GM12864 (cell line): ENCODE data around the gene DSCAM.

Experiments
- DNase-seq: peaks from one replicate; pipeline ENCODE4 v3.0.0-alpha.2; 2011; ENCODE audit warnings: low read depth
- H3K4me3 ChIP-seq: 2 replicates; pipeline ENCODE4 v1.5.1; 2011; ENCODE audit warnings: mild to moderate bottlenecking, low read depth, low read length, control low read depth
- CTCF ChIP-seq: IDR thresholded peaks from 2 replicates; pipeline ENCODE4 v1.5.1; 2011; ENCODE audit warnings: low read depth, mild to moderate bottlenecking, moderate library complexity, low read length, control low read depth, inconsistent platforms; ENCODE audit errors: missing control alignments

Gene DSCAM

GRCh38 chr21:40704141-40704540 lies 142.8 kb downstream of the DSCAM start:
- DNase-seq = no peak

GRCh38 chr21:40699366-40699765 lies 147.6 kb downstream of the DSCAM start:
- H3K4me3 ChIP-seq = no peak overlapping the region
- no peak for TF ChIP-seq CTCF
- no peak for DNase-seq

More at GRCh38 chr21:40704141-40704540, 142.8 kb downstream of the DSCAM start:
- no peak overlapping the region for H3K4me3 ChIP-seq
- no peak for TF ChIP-seq CTCF

- no peak overlapping the region for H3K4me3 ChIP-seq
- TF ChIP-seq CTCF = no peak
- DNase-seq = no peak
These were observed 150.7 kb downstream of the DSCAM start for GRCh38 chr21:40696246-40696645.

GRCh38 chr21:40689840-40690360 lies 157.1 kb downstream of the DSCAM start:
- no peak for TF ChIP-seq CTCF
- DNase-seq = no peak
- H3K4me3 ChIP-seq = no peak overlapping the region

- no peak overlapping the region for H3K4me3 ChIP-seq
- DNase-seq = no peak
- TF ChIP-seq CTCF = no peak
These were observed 157.7 kb downstream of the DSCAM start for GRCh38 chr21:40689217-40689616.

GRCh38 chr21:40688106-40688864 lies 158.7 kb downstream of the DSCAM start:
- no peak for TF ChIP-seq CTCF
- no peak for DNase-seq
- H3K4me3 ChIP-seq = no peak overlapping the region

- H3K4me3 ChIP-seq = no peak overlapping the region
- DNase-seq = no peak
- TF ChIP-seq CTCF = no peak
These were observed 159.3 kb downstream of the DSCAM start for GRCh38 chr21:40687625-40688024.
